K562 (cell line): Measurements from ENCODE around the gene NPHS2. TPM values are rescaled to one million over a fixed set of nuclear protein-coding genes. Genes with fewer than 3 reads are reported as not detected.

Experiments
- BCOR ChIP-seq: fragments of 450-650 bp; IDR thresholded peaks from 2 replicates; pipeline ENCODE4 v1.6.1; 2016
- MBD2 ChIP-seq: sonication (generic); IDR thresholded peaks from 2 replicates; pipeline ENCODE4 v1.6.1; 2016; ENCODE audit warnings: low read depth, borderline replicate concordance
- NFYB ChIP-seq: IDR thresholded peaks from 2 replicates; pipeline ENCODE4 v1.6.1; 2011; ENCODE audit warnings: mild to moderate bottlenecking, moderate library complexity; ENCODE audit not compliant: insufficient read length; ENCODE audit errors: extremely low read depth
- SMAD3 ChIP-seq: fragments of 450-650 bp; formaldehyde crosslinking; conservative IDR thresholded peaks from 2 replicates; pipeline ENCODE4 v1.4.0; 2020; ENCODE audit warnings: mild to moderate bottlenecking
- ZNF280A ChIP-seq: fragments of 450-650 bp; IDR thresholded peaks from 2 replicates; pipeline ENCODE4 v1.6.1; 2018; ENCODE audit warnings: mild to moderate bottlenecking, low read depth; ENCODE audit not compliant: partially characterized antibody
- ZNF318 ChIP-seq, 2 experiments: fragments of 450-650 bp; IDR thresholded peaks; 2 replicates each; pipeline ENCODE4 v1.6.1; 2016; ENCODE audit warnings: mild to moderate bottlenecking in 2 of 2, borderline replicate concordance in 1 of 2, low read depth in 1 of 2, moderate library complexity in 1 of 2
- polyA plus RNA-seq, 8 experiments: library from polyadenylated mRNA; depleted of rRNA in 4 of 8; stranded (reverse) in 5 of 8; unstranded in 3 of 8; fragments of >200 nt; fragmentation: Nextera tagmentation in 2 of 8; fragmentation: Illumina TruSeq in 1 of 8; extraction: Ambion mirVana in 2 of 8; extraction: Trizol in 1 of 8; gene quantifications; 2 replicates each; pipeline versions ENCODE4 v1.2.1 to v1.2.3, GENCODE V29; 2011 to 2014; ENCODE audit warnings: inconsistent platforms in 1 of 8, missing spikeins in 1 of 8
- total RNA-seq, 7 experiments: library from RNA; depleted of rRNA in 6 of 7; stranded (reverse); fragments of >200 nt in 6 of 7; fragmentation: Illumina TruSeq in 2 of 7; extraction: Trizol in 2 of 7; gene quantifications; 2 replicates each; pipeline versions ENCODE4 v1.2.1 to v1.2.3, GENCODE V29; 2011 to 2021; ENCODE audit warnings: low replicate concordance in 1 of 7
- TF ChIP-seq, protein P1 (sequence below), 2 experiments: fragments of 450-650 bp in 1 of 2; sonication (generic) in 1 of 2; formaldehyde crosslinking in 1 of 2; IDR thresholded peaks in 1 of 2; conservative IDR thresholded peaks in 1 of 2; 2 replicates each; pipeline versions ENCODE4 v1.6.1 to v1.8.1; 2016 to 2023; ENCODE audit warnings: mild to moderate bottlenecking in 2 of 2, moderate library complexity in 2 of 2, inconsistent platforms in 1 of 2, missing genetic modification reagents in 1 of 2

Gene NPHS2
- total and polyA plus RNA-seq, 9 of the 15 experiments (the other 6 are each of a cell fraction or from before 2014, with no cell fraction given), result not detected

DNA sequence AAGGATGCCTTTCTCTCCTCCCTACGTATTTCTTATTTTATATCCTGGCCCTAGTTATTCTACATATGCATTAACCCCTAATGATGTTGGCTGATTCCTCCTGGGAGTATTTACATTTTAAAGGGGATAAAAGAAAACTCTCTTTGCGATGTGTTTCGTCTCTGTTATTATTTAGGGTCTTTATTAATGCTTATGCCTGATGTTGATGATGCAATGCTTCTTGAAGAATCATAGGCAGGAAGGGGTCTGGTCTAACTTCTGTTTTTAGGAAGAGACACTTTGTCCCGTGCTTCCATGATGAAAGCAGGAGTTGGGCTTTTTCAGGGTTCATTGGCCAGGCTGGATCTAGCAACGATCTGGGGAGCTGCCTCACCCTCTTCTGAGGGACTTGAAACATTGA is 761 bp upstream of the NPHS2 start (continued):
- TF ChIP-seq ZNF318 (IDR thresholded peaks at IDR 0.05; ENCODE audit: borderline replicate concordance in 1 of 2, low read depth in 1 of 2) (no peak), ZNF280A (no peak), BCOR (no peak), SMAD3 (CRISPR knock-in tag) (no peak), MBD2 (no peak), NFYB (no peak)
- TF ChIP-seq, protein P1, sequence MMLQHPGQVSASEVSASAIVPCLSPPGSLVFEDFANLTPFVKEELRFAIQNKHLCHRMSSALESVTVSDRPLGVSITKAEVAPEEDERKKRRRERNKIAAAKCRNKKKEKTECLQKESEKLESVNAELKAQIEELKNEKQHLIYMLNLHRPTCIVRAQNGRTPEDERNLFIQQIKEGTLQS (IDR thresholded peaks at IDR 0.05), result peak; percentile 65
- TF ChIP-seq, protein P1 (CRISPR knock-in tag; conservative IDR thresholded peaks at IDR 0.05), result no peak
